Right atrium auricular region (tissue), 2 donors: Measurements from ENCODE around the gene C4BPB. TPM values are rescaled to one million over a fixed set of nuclear protein-coding genes. Genes with fewer than 3 reads are reported as not detected.

Source experiments
- DNase-seq: peaks from one replicate; pipeline ENCODE4 v3.0.0-alpha.2; 2019; ENCODE audit warnings: low spot score
- H3K27ac ChIP-seq, 2 donors: fragments of 200-600 bp; sonication (generic); 1 replicate in 1 of 2; 2 replicates in 1 of 2; pipeline ENCODE4 v1.5.1; 2016 to 2019
- H3K27me3 ChIP-seq, 2 donors: fragments of 200-600 bp; sonication (generic); one replicate each; pipeline versions ENCODE4 v1.5.1 to v1.6.0; 2017 to 2019
- H3K36me3 ChIP-seq: fragments of 200-600 bp; sonication (generic); one replicate; pipeline ENCODE4 v1.5.1; 2016
- H3K4me1 ChIP-seq, 2 donors: fragments of 200-600 bp; sonication (generic); one replicate each; pipeline versions ENCODE4 v1.5.1 to v1.6.0; 2017 to 2019
- H3K4me3 ChIP-seq, 2 donors: fragments of 200-600 bp; sonication (generic); 1 replicate in 1 of 2; 2 replicates in 1 of 2; pipeline ENCODE4 v1.5.1; 2017 to 2019; ENCODE audit warnings: mild to moderate bottlenecking in 1 of 2, moderate library complexity in 1 of 2
- H3K9me3 ChIP-seq, 2 donors: fragments of 200-600 bp; sonication (generic); one replicate each; pipeline ENCODE4 v1.5.1; 2019
- CTCF ChIP-seq, 2 donors: fragments of 200-600 bp; sonication (generic); IDR thresholded peaks; one replicate each; pipeline ENCODE4 v1.5.1; 2019; ENCODE audit warnings: antibody characterized with exemption in 2 of 2
- total RNA-seq, 2 donors: library from RNA; depleted of rRNA; stranded (reverse); fragments of >200 nt; gene quantifications; one replicate each; pipeline ENCODE4 v1.1.0, GENCODE V29; 2016

Gene C4BPB
- total RNA-seq, 2 donors from 2014 or later, result not detected

GRCh38 chr1:207124389-207124788 lies 35.7 kb downstream of the C4BPB start:
- no peak for DNase-seq
- Histone ChIP-seq H3K27ac (no peak overlapping the region), H3K9me3 (peaks cover 0 to 19% of the 10 kb centered on the region in 2 donors), H3K4me3 (no peak overlapping the region), H3K36me3 (no peaks in the 10 kb centered on the region), H3K4me1 (no peaks in the 10 kb centered on the region), H3K27me3 (no peaks in the 10 kb centered on the region)
- no peak for TF ChIP-seq CTCF (IDR thresholded peaks at IDR 0.05)

DNA sequence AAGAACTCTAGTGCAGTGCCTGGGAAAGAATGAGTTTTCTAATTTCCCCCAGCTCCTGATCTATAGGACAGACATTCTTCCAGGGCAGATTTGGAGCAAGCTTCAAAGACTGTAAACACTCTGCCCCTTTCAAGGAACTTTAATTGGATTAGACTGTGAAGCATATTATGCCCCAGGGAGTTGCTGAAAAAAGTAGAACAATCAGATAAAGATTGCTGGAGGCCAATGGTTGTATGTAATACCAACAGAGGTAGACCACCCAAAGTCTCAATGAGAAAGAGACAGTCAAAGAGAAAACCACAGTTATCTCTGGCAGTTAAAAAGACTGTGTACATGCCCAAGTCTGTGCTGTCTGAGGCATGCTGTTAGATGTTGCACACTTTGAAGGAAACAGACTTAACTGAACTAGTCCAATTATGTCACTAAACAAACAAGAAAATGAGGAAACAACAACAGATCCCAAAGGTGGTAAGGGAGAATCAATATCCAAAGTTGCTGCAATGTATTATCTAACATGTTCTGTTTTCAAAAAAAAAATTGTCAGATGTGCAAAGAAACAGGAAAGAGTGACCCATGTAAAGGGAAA lies 39.8 kb downstream of the C4BPB start:
- H3K4me1 ChIP-seq, result no peaks in the 10 kb centered on the region
- no peaks in the 10 kb centered on the region for H3K36me3 ChIP-seq
- no peak overlapping the region for H3K4me3 ChIP-seq
- H3K9me3 ChIP-seq, result peaks cover 4 to 30% of the 10 kb centered on the region in 2 donors
- DNase-seq, result no peak
- no peaks in the 10 kb centered on the region for H3K27me3 ChIP-seq
- no peak for TF ChIP-seq CTCF (IDR thresholded peaks at IDR 0.05)
- H3K27ac ChIP-seq, result no peak overlapping the region

GRCh38 chr1:207129053-207129452 lies 40.4 kb downstream of the C4BPB start:
- no peak for DNase-seq
- no peak for TF ChIP-seq CTCF (IDR thresholded peaks at IDR 0.05)

DNA sequence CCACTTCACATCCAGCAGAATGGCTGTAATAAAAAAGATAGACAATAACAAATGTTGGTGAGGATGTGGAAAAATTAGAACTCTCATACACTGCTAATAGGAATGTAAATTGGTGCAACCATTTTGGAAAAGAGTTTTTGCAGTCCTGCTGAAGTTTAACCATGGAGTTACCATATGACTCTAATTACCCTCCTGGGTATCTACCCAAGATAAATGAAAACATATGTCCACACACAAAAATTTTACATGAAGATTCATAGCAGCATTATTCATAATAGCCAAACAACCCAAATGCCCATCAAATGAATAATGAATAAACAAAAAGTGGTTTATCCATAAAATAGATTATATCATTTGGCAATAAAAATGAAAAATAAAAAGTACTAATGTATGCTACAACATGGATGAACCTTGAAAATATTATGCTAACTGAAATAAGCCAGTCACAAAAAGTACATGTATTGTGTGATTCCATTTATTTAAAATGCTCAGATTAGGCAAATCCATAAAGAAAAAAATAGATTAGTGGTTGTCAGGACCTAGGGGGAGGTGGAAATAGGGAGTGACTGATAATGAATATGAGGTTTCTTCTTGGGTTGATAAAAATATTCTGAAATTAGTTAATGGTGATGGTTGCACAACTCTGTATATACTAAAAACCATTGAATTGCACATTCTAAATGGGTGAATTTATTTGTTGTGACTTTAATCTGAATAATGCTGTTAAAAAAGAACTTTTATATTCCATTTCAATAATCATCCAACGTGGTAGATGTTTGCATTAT lies 41.8 kb downstream of the C4BPB start:
- H3K9me3 ChIP-seq, result peaks cover 4 to 30% of the 10 kb centered on the region in 2 donors
- no peaks in the 10 kb centered on the region for H3K36me3 ChIP-seq
- no peaks in the 10 kb centered on the region for H3K27me3 ChIP-seq
- no peak for DNase-seq
- no peak overlapping the region for H3K4me3 ChIP-seq
- TF ChIP-seq CTCF (IDR thresholded peaks at IDR 0.05), result no peak
- H3K27ac ChIP-seq, result no peak overlapping the region
- no peaks in the 10 kb centered on the region for H3K4me1 ChIP-seq

More at GRCh38 chr1:207129053-207129452, 40.4 kb downstream of the C4BPB start:
- no peaks in the 10 kb centered on the region for H3K27me3 ChIP-seq
- H3K9me3 ChIP-seq, result peaks cover 4 to 30% of the 10 kb centered on the region in 2 donors
- H3K27ac ChIP-seq, result no peak overlapping the region
- no peaks in the 10 kb centered on the region for H3K36me3 ChIP-seq
- H3K4me1 ChIP-seq, result no peaks in the 10 kb centered on the region
- H3K4me3 ChIP-seq, result no peak overlapping the region

DNA sequence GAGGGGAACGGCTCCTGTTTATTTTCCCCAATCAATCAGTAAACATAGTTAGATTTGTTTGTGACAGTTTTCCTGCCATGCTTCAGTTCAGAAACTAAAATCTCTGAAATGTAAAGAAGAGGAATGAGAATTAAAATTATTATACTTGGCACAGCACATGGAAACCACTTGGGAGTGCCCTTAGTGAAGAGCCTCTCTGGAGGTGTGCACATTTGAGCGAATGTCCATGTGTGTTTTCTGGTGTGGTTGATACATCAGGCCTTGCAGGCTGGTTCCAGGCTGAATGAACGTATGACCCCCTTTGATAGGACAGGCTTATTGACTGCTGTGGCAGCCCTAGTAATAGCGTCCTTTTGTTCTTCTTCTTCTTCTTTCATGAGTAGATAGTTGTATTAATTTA lies 42.5 kb downstream of the C4BPB start:
- no peak for DNase-seq
- no peak overlapping the region for H3K27ac ChIP-seq
- H3K27me3 ChIP-seq, result no peaks in the 10 kb centered on the region
- H3K4me3 ChIP-seq, result no peak overlapping the region
- H3K9me3 ChIP-seq, result peaks cover 4 to 30% of the 10 kb centered on the region in 2 donors
- H3K36me3 ChIP-seq, result no peaks in the 10 kb centered on the region
- no peak for TF ChIP-seq CTCF (IDR thresholded peaks at IDR 0.05)
- H3K4me1 ChIP-seq, result no peaks in the 10 kb centered on the region
